ENCODE results near the gene RAI2.

GRCh38 chrX:17759990-17760389 is 101.1 kb downstream of the RAI2 start:
- no peak for TF ChIP-seq EZH2phosphoT487 (IDR thresholded peaks at IDR 0.05; ENCODE audit: low read depth)
- no peak for TF ChIP-seq CTCF (IDR thresholded peaks at IDR 0.05; ENCODE audit: low read depth, low read length)
